ENCODE data around the gene FARP2. TPM values are rescaled to one million over a fixed set of nuclear protein-coding genes. Genes with fewer than 3 reads are reported as not detected.

FARP2 gene
- total and polyA plus RNA-seq, 2 of the 13 experiments (the other 11 are each of a cell fraction or from before 2014, with no cell fraction given), result 28.0 to 45.4 TPM

GRCh38 chr2:241354668-241355658 is 1.1 kb upstream of the FARP2 start (continued):
- TF ChIP-seq, protein P1, sequence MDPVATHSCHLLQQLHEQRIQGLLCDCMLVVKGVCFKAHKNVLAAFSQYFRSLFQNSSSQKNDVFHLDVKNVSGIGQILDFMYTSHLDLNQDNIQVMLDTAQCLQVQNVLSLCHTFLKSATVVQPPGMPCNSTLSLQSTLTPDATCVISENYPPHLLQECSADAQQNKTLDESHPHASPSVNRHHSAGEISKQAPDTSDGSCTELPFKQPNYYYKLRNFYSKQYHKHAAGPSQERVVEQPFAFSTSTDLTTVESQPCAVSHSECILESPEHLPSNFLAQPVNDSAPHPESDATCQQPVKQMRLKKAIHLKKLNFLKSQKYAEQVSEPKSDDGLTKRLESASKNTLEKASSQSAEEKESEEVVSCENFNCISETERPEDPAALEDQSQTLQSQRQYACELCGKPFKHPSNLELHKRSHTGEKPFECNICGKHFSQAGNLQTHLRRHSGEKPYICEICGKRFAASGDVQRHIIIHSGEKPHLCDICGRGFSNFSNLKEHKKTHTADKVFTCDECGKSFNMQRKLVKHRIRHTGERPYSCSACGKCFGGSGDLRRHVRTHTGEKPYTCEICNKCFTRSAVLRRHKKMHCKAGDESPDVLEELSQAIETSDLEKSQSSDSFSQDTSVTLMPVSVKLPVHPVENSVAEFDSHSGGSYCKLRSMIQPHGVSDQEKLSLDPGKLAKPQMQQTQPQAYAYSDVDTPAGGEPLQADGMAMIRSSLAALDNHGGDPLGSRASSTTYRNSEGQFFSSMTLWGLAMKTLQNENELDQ (CRISPR knock-in tag; IDR thresholded peaks at IDR 0.05; ENCODE audit: borderline replicate concordance), result no peak
- TF ChIP-seq ASH2L (IDR thresholded peaks at IDR 0.05; ENCODE audit: insufficient read length, low read depth, low read length) (peak; percentile 28), KLF11 (CRISPR knock-in tag; IDR thresholded peaks at IDR 0.05) (no peak), ZNF558 (CRISPR knock-in tag; IDR thresholded peaks at IDR 0.05; ENCODE audit: borderline replicate concordance) (no peak), EHMT2 (IDR thresholded peaks at IDR 0.05; ENCODE audit: borderline replicate concordance, low read depth, low read length) (no peak), MIER3 (CRISPR knock-in tag; IDR thresholded peaks at IDR 0.05; ENCODE audit: borderline replicate concordance) (peak; percentile 38; the same call in 1 of the 2 replicates), ZFX (CRISPR knock-in tag; IDR thresholded peaks at IDR 0.05; ENCODE audit: low read depth) (peak; percentile 94), ZNF788 (CRISPR knock-in tag; IDR thresholded peaks at IDR 0.05; ENCODE audit: borderline replicate concordance) (no peak), ZBTB42 (CRISPR knock-in tag; IDR thresholded peaks at IDR 0.05) (no peak), SIN3A (IDR thresholded peaks at IDR 0.05; ENCODE audit: borderline replicate concordance, low read depth, low read length) (no peak), ZMYM4 (CRISPR knock-in tag; IDR thresholded peaks at IDR 0.05) (no peak), RARA (CRISPR knock-in tag; IDR thresholded peaks at IDR 0.05) (no peak), RERE (CRISPR knock-in tag; IDR thresholded peaks at IDR 0.05; ENCODE audit: low read depth) (0 out of 2 replicates have a peak, but pooled peaks have one; percentile 17), EZH2 (conservative IDR thresholded peaks at IDR 0.05; ENCODE audit: low read depth, low read length) (no peak), AKAP8 (CRISPR knock-in tag; IDR thresholded peaks at IDR 0.05) (peak; percentile 92)
- TF ChIP-seq, protein P2, sequence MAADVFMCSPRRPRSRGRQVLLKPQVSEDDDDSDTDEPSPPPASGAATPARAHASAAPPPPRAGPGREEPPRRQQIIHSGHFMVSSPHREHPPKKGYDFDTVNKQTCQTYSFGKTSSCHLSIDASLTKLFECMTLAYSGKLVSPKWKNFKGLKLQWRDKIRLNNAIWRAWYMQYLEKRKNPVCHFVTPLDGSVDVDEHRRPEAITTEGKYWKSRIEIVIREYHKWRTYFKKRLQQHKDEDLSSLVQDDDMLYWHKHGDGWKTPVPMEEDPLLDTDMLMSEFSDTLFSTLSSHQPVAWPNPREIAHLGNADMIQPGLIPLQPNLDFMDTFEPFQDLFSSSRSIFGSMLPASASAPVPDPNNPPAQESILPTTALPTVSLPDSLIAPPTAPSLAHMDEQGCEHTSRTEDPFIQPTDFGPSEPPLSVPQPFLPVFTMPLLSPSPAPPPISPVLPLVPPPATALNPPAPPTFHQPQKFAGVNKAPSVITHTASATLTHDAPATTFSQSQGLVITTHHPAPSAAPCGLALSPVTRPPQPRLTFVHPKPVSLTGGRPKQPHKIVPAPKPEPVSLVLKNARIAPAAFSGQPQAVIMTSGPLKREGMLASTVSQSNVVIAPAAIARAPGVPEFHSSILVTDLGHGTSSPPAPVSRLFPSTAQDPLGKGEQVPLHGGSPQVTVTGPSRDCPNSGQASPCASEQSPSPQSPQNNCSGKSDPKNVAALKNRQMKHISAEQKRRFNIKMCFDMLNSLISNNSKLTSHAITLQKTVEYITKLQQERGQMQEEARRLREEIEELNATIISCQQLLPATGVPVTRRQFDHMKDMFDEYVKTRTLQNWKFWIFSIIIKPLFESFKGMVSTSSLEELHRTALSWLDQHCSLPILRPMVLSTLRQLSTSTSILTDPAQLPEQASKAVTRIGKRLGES (CRISPR knock-in tag; IDR thresholded peaks at IDR 0.05; ENCODE audit: borderline replicate concordance), result no peak

Data from HepG2 (cell line).